OCI-LY1 (cell line): Measurements from ENCODE around the gene PCSK4.

Source experiments
- EZH2 ChIP-seq: fragments of 200-600 bp; sonication (generic), shearing (Covaris generic); IDR thresholded peaks from 2 replicates; pipeline ENCODE4 v1.8.0; 2017; ENCODE audit warnings: borderline replicate concordance, mixed run types, mild to moderate bottlenecking, antibody characterized with exemption, low read length, moderate library complexity, mixed read lengths
- TF ChIP-seq, protein P1 (sequence below): fragments of 200-600 bp; sonication (generic), shearing (Covaris generic); IDR thresholded peaks from 2 replicates; pipeline ENCODE4 v1.5.1; 2017; ENCODE audit warnings: mild to moderate bottlenecking, antibody characterized with exemption, low read length, moderate library complexity, mixed read lengths

DNA sequence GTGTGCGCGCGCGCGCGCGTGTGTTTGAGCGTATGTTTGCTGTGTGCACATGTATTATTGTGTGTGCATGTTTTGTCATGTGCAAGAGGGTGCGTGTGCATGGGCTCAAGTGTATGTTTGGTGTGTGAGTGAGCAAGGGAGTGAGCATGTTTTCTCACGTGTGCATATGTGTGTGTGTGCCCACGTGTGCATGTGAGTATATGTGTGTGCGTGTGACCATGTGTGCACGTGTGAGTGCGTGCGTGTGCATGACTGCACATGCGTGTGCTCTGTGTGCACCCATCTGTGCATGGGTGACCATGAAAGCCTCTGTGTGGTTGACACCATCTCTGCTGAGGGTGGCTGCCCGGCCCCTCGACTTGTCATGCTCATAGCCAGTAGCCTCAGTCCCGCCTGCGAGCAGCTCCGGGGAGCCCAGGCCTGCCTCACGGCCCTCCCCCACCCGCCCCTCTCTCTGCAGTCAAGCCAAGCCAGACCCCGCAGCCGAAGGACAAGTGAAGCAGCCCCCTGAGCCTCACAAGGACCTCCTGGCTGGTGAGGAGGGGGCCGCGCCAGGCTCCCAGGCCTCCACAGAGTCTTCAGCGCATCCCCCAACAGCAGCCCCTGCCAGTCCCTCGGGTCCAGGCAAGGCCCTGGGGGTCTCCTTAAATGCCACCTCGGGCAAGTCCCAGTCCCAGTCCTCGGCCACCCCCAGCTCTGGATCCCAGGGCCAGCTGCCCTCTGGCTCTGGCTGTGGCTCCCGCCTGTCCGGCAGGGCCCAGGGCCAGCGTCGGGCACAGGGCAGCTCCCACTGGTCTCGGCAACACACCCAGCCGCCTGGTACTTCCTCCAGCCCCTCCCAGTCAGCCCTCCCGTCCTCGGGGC, 6.8 kb upstream of the PCSK4 start:
- TF ChIP-seq, protein P1, sequence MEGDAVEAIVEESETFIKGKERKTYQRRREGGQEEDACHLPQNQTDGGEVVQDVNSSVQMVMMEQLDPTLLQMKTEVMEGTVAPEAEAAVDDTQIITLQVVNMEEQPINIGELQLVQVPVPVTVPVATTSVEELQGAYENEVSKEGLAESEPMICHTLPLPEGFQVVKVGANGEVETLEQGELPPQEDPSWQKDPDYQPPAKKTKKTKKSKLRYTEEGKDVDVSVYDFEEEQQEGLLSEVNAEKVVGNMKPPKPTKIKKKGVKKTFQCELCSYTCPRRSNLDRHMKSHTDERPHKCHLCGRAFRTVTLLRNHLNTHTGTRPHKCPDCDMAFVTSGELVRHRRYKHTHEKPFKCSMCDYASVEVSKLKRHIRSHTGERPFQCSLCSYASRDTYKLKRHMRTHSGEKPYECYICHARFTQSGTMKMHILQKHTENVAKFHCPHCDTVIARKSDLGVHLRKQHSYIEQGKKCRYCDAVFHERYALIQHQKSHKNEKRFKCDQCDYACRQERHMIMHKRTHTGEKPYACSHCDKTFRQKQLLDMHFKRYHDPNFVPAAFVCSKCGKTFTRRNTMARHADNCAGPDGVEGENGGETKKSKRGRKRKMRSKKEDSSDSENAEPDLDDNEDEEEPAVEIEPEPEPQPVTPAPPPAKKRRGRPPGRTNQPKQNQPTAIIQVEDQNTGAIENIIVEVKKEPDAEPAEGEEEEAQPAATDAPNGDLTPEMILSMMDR: no peak
- no peak for TF ChIP-seq EZH2
